ENCODE results near the gene MOSPD3.

GRCh38 chr7:100576384-100576993, 35.9 kb upstream of the MOSPD3 start:
- TF ChIP-seq CTCF (IDR thresholded peaks at IDR 0.05; ENCODE audit: poor library complexity, severe bottlenecking) = no peak
- no peak for TF ChIP-seq TAF1 (IDR thresholded peaks at IDR 0.05; ENCODE audit: low read depth)
- no peak for TF ChIP-seq EP300 (conservative IDR thresholded peaks at IDR 0.05; ENCODE audit: poor library complexity, severe bottlenecking)
- TF ChIP-seq POLR2AphosphoS5 (IDR thresholded peaks at IDR 0.05) = no peak
- TF ChIP-seq SMC3 (conservative IDR thresholded peaks at IDR 0.05; ENCODE audit: poor library complexity) = no peak
